Large intestine (tissue), 3 donors: ENCODE results near the gene PAX8. TPM values are rescaled to one million over a fixed set of nuclear protein-coding genes. Genes with fewer than 3 reads are reported as not detected.

Experiments
- DNase-seq, 2 donors: peaks; one replicate each; pipeline versions ENCODE4 v3.0.0 to v3.0.0-alpha.2; 2013
- H3K27ac ChIP-seq: one replicate; pipeline ENCODE4 v1.5.1; 2013; ENCODE audit warnings: low read length
- H3K27me3 ChIP-seq: 2 replicates; pipeline ENCODE4 v1.6.1; 2013; ENCODE audit warnings: low read length; ENCODE audit not compliant: control insufficient read depth, insufficient read depth
- H3K36me3 ChIP-seq: 2 replicates; pipeline ENCODE4 v1.6.1; 2013; ENCODE audit warnings: low read length; ENCODE audit not compliant: control insufficient read depth, insufficient read depth
- H3K4me1 ChIP-seq: one replicate; pipeline ENCODE4 v1.6.1; 2013; ENCODE audit warnings: low read length; ENCODE audit not compliant: control insufficient read depth, insufficient read depth
- H3K4me3 ChIP-seq: one replicate; pipeline ENCODE4 v1.5.1; 2013; ENCODE audit warnings: low read length
- H3K9me3 ChIP-seq: one replicate; pipeline ENCODE4 v1.6.1; 2013; ENCODE audit warnings: mild to moderate bottlenecking, low read depth, low read length, moderate library complexity; ENCODE audit not compliant: control insufficient read depth
- WGBS: methylation state at CpG from one replicate; pipeline ENCODE4 v1.1.5; 2013; ENCODE audit warnings: low lambda C conversion rate; ENCODE audit not compliant: insufficient coverage; 5-methylcytosine and 5-hydroxymethylcytosine counted together
- polyA plus RNA-seq: library from polyadenylated mRNA; unstranded; fragments of 120-200 nt; gene quantifications from one replicate; pipeline ENCODE4 v1.2.1, GENCODE V29; 2013

Gene PAX8
- polyA plus RNA-seq, 1 donor, result 2.1 TPM

DNA sequence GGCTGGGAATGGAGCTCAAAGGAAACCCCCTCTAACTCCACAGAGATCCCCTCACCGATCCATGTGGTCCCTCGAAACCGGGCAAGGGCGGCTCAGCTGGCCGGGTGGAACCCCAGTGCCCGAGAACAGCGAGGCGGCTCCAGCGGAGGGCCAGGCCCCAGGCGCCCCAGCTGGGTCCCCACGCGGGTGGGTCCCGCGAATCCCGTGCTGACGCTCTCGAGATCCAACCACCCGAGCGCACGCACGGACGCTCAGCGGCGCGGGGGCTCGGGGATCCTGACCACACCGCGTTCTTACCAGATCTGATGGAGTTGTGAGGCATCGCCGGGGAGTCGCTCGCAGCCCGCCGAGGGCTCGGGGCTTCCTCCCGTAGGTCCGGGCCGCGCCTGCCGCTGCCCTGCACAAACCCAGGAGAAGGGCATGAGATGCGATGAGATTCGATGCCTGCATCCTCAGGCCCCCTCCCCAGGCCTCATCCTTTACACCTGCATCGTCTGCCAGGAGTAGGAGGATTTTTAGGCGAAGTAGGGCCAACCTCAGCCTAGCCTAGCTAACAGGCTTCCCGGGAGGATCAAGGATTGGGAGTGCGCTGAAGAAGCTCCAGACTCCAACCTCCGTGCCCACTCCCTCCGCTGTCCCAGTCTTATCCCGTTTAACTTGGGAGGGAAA is 514 bp downstream of the PAX8 start:
- no peak for DNase-seq
- H3K9me3 ChIP-seq, result peaks cover 16% of the 10 kb centered on the region
- H3K27me3 ChIP-seq, result peaks cover 58% of the 10 kb centered on the region
- peaks cover 36% of the 10 kb centered on the region for H3K4me1 ChIP-seq
- H3K4me3 ChIP-seq, result no peak overlapping the region
- WGBS, result 80% methylated on average over 1 of the region's 49 CpGs
- no peak overlapping the region for H3K27ac ChIP-seq
- H3K36me3 ChIP-seq, result no peaks in the 10 kb centered on the region

DNA sequence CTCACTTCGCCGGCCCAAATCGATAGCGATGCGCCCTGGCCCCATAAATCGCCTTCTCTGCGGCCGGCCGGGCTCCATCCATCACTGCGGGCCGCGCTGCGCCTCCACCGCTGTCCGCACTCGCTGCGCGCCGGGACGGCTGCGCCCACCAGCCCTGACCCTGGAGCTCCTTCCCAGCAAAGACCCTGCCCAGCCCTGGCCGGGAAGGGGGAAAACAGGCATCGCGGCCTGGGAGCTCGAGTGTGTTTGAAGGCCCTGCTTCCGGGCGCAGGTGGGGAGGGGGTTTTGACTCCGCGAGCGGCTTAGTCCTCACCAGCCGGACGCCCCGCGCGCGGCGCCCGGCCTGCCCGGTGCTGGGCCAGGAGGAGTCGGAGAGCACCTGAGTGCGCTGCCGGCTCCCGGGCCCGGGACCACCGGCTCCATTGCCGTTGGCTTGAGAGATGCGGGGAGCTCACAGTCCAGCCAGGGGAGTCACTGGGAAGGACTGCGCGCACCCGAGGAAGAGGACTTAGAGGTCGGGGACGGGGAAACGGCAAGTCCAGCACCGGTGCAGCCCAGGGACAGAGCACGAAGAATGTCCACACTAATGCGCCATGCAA is 1.1 kb downstream of the PAX8 start:
- Histone ChIP-seq H3K27ac (no peak overlapping the region), H3K9me3 (peaks cover 16% of the 10 kb centered on the region), H3K4me1 (peaks cover 31% of the 10 kb centered on the region), H3K27me3 (peaks cover 65% of the 10 kb centered on the region), H3K36me3 (no peaks in the 10 kb centered on the region), H3K4me3 (no peak overlapping the region)
- no CpG with 5 or more reads among the region's 56 CpGs for WGBS
- DNase-seq, result peak in 1 of 2 donors; percentile 46

DNA sequence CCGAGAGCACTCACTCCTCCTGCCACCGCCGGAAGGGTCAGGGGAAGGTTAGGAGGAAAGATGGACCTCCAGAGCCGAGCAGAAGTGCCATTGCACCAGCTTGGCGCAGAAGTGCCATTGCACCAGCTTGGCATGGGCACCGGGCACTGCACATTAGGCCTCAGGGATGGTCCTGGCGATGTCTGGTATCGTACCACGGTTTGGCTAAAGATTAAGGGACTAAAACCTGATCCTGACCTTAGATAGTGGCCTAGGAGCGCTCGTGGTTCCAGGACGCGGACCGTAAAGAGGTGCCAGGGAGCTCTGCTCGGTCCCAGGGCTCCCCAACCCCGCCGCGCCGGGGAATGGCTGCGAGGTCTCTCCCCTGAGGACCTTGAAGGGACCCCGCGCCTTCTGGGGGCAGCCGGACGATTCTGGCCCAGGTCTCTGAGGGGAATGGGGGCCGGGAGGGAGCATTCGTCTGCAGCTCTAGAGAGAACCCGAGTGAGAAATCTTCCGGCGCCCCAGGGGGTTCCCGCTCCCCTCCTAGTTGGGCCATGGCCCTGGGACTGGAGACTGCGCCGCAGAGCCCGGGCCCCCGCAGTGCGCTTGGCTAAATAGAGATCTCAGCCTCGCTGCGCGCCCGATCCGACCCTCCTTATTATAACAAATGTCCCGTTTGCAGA is 1.8 kb downstream of the PAX8 start:
- Histone ChIP-seq H3K27me3 (peaks cover 71% of the 10 kb centered on the region), H3K27ac (no peak overlapping the region), H3K36me3 (no peaks in the 10 kb centered on the region), H3K9me3 (peaks cover 16% of the 10 kb centered on the region), H3K4me1 (peaks cover 24% of the 10 kb centered on the region), H3K4me3 (no peak overlapping the region)
- DNase-seq, result no peak
- WGBS, result no CpG with 5 or more reads among the region's 41 CpGs

DNA sequence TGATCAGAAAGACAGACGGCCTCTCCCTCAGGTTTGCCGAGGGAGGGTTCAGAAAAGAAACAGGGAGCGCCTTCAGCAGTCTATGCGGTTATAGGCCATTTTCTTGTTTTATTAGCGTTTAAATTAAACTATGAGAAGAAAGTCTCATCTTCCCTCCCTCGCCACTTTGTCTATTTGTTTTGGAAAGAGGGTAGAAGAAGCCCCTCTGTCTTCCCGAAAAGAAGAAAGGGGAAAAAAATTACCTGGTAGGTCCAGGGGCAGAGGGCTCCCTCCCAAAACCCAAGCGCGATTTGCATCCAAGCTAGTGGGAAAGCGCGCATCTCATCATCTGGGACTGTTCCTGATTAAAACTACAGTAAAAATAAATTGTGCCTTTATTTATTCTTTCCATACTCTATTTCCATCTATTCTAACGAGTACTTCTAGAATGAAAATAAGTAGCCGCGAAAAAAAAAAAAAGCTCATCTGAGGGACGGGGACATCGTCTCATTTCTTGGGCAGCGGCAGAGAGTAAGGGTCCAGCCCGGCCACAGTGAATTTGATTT is 2.4 kb downstream of the PAX8 start:
- peaks cover 77% of the 10 kb centered on the region for H3K27me3 ChIP-seq
- H3K9me3 ChIP-seq, result peaks cover 16% of the 10 kb centered on the region
- H3K4me3 ChIP-seq, result no peak overlapping the region
- no peak for DNase-seq
- H3K27ac ChIP-seq, result no peak overlapping the region
- 14% methylated on average over 1 of the region's 18 CpGs for WGBS
- H3K4me1 ChIP-seq, result peaks cover 19% of the 10 kb centered on the region
- H3K36me3 ChIP-seq, result no peaks in the 10 kb centered on the region

DNA sequence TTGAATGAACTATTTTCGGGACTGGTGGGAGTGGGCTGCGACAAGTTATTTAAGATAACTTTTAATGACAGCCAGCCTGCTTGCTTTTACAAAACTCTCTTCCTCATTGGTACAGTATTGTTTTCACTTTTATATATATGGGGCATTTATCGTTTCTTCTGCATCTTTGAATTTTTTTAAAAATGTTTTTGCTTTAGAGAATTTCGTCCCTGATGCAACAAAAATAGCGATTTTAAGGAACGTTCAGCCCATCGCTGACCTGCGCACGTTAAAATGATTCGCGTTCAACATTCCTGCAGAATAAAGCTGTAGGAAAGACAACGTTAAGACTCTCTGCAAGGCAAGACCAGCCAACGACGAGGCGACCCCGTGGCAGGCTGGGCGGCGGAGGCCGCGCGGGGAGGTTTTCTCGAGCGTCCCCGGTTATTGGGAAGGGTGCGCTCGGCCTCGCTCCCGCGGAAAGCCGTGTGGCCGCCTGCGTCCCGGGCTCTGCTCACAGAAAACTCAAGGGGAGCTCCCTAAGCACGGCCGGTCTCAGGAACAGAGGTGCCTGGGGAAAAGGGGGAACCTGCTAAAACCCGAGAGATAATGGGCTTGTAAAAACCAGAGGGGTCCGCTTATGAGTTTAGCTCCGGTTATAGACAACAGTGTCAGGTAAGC is 3.0 kb downstream of the PAX8 start:
- no peak overlapping the region for H3K27ac ChIP-seq
- peak in 1 of 2 donors; percentile 64 for DNase-seq
- no peaks in the 10 kb centered on the region for H3K36me3 ChIP-seq
- H3K27me3 ChIP-seq, result peaks cover 83% of the 10 kb centered on the region
- H3K4me1 ChIP-seq, result peaks cover 13% of the 10 kb centered on the region
- WGBS, result 16% methylated on average over 3 of the region's 38 CpGs
- H3K4me3 ChIP-seq, result no peak overlapping the region
- peaks cover 16% of the 10 kb centered on the region for H3K9me3 ChIP-seq

DNA sequence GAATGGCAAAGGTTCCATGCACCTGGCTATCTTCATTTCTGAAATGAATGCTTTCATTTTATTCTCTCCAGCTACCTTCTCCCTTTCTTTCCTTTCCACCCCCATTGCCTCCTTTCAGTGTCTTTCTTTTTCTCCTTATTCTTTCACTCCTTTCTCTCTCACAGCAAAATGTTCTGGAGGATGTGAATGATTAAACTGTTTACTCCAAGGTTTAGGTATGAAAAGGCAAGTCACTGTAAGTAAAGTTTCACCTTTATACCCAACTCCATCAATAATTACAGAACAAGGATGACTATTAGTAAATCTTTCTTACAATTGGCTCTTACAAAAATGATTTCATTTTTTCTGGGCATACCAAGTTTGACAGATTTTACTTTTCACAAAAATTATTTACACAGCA is 4.3 kb downstream of the PAX8 start:
- peaks cover 13% of the 10 kb centered on the region for H3K4me1 ChIP-seq
- H3K27ac ChIP-seq, result no peak overlapping the region
- H3K36me3 ChIP-seq, result no peaks in the 10 kb centered on the region
- H3K27me3 ChIP-seq, result peaks cover 79% of the 10 kb centered on the region
- H3K4me3 ChIP-seq, result no peak overlapping the region
- H3K9me3 ChIP-seq, result peaks cover 16% of the 10 kb centered on the region
- DNase-seq, result no peak

DNA sequence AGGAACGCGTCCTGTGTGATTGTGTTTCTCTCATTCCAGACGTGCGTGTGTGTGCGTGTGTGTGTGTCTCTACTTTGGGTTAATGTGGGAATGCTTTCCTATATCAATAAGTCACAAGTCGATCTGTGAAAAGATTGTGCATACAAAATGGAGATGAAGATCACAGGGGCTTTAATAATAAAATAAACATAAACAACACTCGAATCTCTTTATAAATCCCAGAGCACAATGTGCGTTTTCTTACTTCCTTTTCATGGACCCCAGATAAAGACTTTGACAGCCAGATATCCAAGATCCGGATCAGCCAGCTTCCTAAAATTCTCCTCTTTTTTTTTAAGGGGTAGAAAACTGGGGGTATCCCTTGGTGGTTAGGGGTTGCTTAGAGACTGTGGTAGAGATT is 4.7 kb downstream of the PAX8 start:
- Histone ChIP-seq H3K9me3 (peaks cover 16% of the 10 kb centered on the region), H3K4me3 (no peak overlapping the region), H3K27ac (no peak overlapping the region), H3K4me1 (peaks cover 13% of the 10 kb centered on the region), H3K36me3 (no peaks in the 10 kb centered on the region), H3K27me3 (peaks cover 74% of the 10 kb centered on the region)
- WGBS, result 33% methylated on average over 1 of the region's 9 CpGs
- no peak for DNase-seq

DNA sequence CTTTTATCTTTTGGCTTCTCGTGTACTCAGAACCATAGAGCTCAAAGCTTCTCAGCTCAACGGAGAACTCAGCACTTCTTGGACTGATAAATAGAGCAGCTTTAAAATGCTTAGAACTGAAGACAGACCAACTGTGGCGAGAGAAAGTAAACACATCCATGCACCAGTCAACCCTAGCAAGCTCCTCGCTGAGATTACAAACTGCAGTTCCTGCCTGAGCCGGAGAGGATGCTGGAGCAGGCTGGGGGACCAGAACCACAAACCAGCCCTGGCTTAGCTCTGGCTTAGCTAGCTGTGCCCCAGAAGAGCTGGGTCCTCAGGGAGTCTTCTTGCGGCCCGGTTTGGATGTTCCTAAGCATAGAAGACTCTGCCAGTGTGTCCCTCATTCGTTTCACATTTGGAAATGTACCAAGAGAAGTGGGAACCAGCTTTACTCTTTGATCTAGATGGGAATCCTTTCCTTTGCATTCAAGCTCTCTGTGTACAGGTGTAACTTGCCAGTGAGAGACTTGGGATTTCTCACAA is 5.6 kb downstream of the PAX8 start:
- H3K27ac ChIP-seq, result no peak overlapping the region
- H3K4me3 ChIP-seq, result no peak overlapping the region
- H3K36me3 ChIP-seq, result no peaks in the 10 kb centered on the region
- DNase-seq, result no peak
- 0% methylated on average over 1 of the region's 8 CpGs for WGBS
- peaks cover 65% of the 10 kb centered on the region for H3K27me3 ChIP-seq
- H3K9me3 ChIP-seq, result peaks cover 12% of the 10 kb centered on the region
- H3K4me1 ChIP-seq, result peaks cover 13% of the 10 kb centered on the region

DNA sequence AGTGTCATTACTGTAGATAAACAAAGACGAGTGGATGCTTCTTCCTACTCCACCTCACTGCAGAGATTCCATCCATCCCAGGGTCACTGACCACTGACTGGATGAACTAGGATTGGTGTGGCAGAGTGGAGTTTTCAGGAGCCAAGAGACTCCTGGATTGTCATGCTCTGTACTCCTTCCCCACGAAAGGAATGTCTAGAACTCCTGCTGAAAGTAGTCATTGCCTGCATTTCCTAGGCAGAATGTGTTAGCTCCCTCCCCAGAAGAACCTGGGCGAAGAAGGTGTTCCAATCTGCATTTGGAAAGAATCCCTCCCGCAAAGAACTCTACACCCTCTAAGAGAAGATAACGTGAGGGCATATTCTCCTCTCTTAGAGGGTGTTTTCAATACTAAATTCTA is 6.2 kb downstream of the PAX8 start:
- Histone ChIP-seq H3K27ac (no peak overlapping the region), H3K36me3 (no peaks in the 10 kb centered on the region), H3K4me1 (peaks cover 13% of the 10 kb centered on the region), H3K27me3 (peaks cover 59% of the 10 kb centered on the region), H3K4me3 (no peak overlapping the region), H3K9me3 (peaks cover 10% of the 10 kb centered on the region)
- DNase-seq, result no peak
- WGBS, result no CpG with 5 or more reads among the region's 5 CpGs
